Measurements from ENCODE around the gene IQUB. TPM values are rescaled to one million over a fixed set of nuclear protein-coding genes. Genes with fewer than 3 reads are reported as not detected.
A peak's percentile ranks its signal among the peaks of the same experiment; 100 is the strongest.
"Not testable (repeated sequence)": the region's sequence is repeated elsewhere in the genome, so short reads cannot be mapped to it uniquely, and the experiment has no call there.

The IQUB gene
- total RNA-seq, 1 experiment from 2014 or later: 0.30 TPM

- DNase-seq (ENCODE audit: extremely low read depth, low read depth): no peak
These were observed 109.1 kb downstream of the IQUB start for GRCh38 chr7:123425246-123425645.

- DNase-seq (ENCODE audit: extremely low read depth, low read depth): no peak
These were observed 109.9 kb downstream of the IQUB start for GRCh38 chr7:123424463-123424862.

GRCh38 chr7:123423622-123424021 is 110.8 kb downstream of the IQUB start:
- DNase-seq (ENCODE audit: extremely low read depth, low read depth): no peak

- DNase-seq (ENCODE audit: extremely low read depth, low read depth): no peak
These were observed 116.8 kb downstream of the IQUB start for GRCh38 chr7:123417580-123417979.

GRCh38 chr7:123415625-123416024 is 118.8 kb downstream of the IQUB start:
- DNase-seq (ENCODE audit: extremely low read depth, low read depth): no peak

GRCh38 chr7:123410273-123410904 is 124.0 kb downstream of the IQUB start:
- peak; percentile 67 for DNase-seq (ENCODE audit: extremely low read depth, low read depth)

GRCh38 chr7:123407951-123408350 is 126.4 kb downstream of the IQUB start:
- not testable (repeated sequence) for DNase-seq (ENCODE audit: extremely low read depth, low read depth)

Small RNAs within 50 kb of the gene (small RNA-seq; reads per million reads assigned to genes)
- 0 reads per million in 2 experiments for gene RNU6-296P

Other genes starting within 250 kb of the IQUB start
- gene NDUFA5, start 23.2 kb upstream of the IQUB start, total RNA-seq (2014; rRNA removed; shearing (Covaris generic)): 100 and 101 TPM in 2 replicates
- not detected in 2 replicates for gene ASB15, start 67.2 kb upstream of the IQUB start, total RNA-seq (2014; rRNA removed; shearing (Covaris generic))
- not detected in 2 replicates for gene LMOD2, start 121.3 kb upstream of the IQUB start, total RNA-seq (2014; rRNA removed; shearing (Covaris generic))
- gene WASL, start 214.4 kb upstream of the IQUB start, total RNA-seq (2014; rRNA removed; shearing (Covaris generic)): 30.1 and 32.4 TPM in 2 replicates

Data from NCI-H460 (cell line).